ENCODE data around the gene EMD. TPM values are rescaled to one million over a fixed set of nuclear protein-coding genes. Genes with fewer than 3 reads are reported as not detected.
A peak's percentile ranks its signal among the peaks of the same experiment; 100 is the strongest.

EMD gene
- polyA plus RNA-seq, 1 of the 3 experiments (the other 2 are of a cell fraction): 68.0 TPM

- H3K9ac ChIP-seq: no peak overlapping the region
- no peaks in the 10 kb centered on the region for H3K9me3 ChIP-seq
- H3K4me3 ChIP-seq (ENCODE audit: low read depth in 2 of 2, low read length in 1 of 2): no peak overlapping the region
- no peaks in the 10 kb centered on the region for H3K27me3 ChIP-seq (ENCODE audit: insufficient read depth)
- ChIA-PET CTCF (interaction anchor here (0.7 kb wide), 1 partner anchor 19 kb away, joined by 3 read pairs; no protein-coding TSS in a partner anchor), POLR2A (interaction anchor here (1.0 to 3.3 kb wide), 4 partner anchors 10 to 85 kb away, joined by 3 to 25 read pairs (median 5); partner anchors contain the start of genes DNASE1L1, TAFAZZIN and UBL4A)
- H3K4me2 ChIP-seq: no peak overlapping the region
- peaks cover 41% of the 10 kb centered on the region for H3F3A ChIP-seq (replicated peaks; ENCODE audit: insufficient read depth)
- H3K36me3 ChIP-seq (replicated peaks in 1 of 2; ENCODE audit: control insufficient read depth in 1 of 2, insufficient read depth in 2 of 2, low read length in 1 of 2): peaks cover 16 to 18% of the 10 kb centered on the region in 2 experiments
- H3K27ac ChIP-seq (ENCODE audit: low read depth in 2 of 2, low read length in 1 of 2): peak overlapping the region in 1 of 2 experiments; percentile 96; a peak in 1 of 4 replicates
- no peak for DNase-seq
- 26% methylated on average over 6 of the region's 6 CpGs for WGBS (ENCODE audit: low lambda C conversion rate)
- H3K4me1 ChIP-seq (ENCODE audit: control insufficient read depth in 1 of 2, insufficient read depth in 2 of 2, low read depth in 1 of 2, low read length in 1 of 2): peaks cover 0 to 6% of the 10 kb centered on the region in 2 experiments; a peak in 1 of 4 replicates
- H3K9me2 ChIP-seq: no peaks in the 10 kb centered on the region
- H3K79me2 ChIP-seq (ENCODE audit: insufficient read depth): peaks cover 22% of the 10 kb centered on the region
- no peak for TF ChIP-seq FOXJ3 (CRISPR knock-in tag; IDR thresholded peaks at IDR 0.05)
- no peak for TF ChIP-seq ELF1 (IDR thresholded peaks at IDR 0.05)
- no peak for TF ChIP-seq MAX (IDR thresholded peaks at IDR 0.05; ENCODE audit: low read depth)
- no peak for TF ChIP-seq TCF12 (IDR thresholded peaks at IDR 0.05)
- no peak for TF ChIP-seq SMC3 (IDR thresholded peaks at IDR 0.05; ENCODE audit: low read depth, low read length)
- no peak; the same call in 1 of the 2 replicates for TF ChIP-seq REST (IDR thresholded peaks at IDR 0.05; ENCODE audit: low read depth, low read length)
- TF ChIP-seq SIN3A (IDR thresholded peaks at IDR 0.05; ENCODE audit: borderline replicate concordance, low read depth, low read length): peak; percentile 71; the same call in 1 of the 2 replicates
- TF ChIP-seq RFX5 (IDR thresholded peaks at IDR 0.05; ENCODE audit: low read length): no peak
- no peak for TF ChIP-seq GATA2 (CRISPR knock-in tag; IDR thresholded peaks at IDR 0.05)
- TF ChIP-seq PBX3 (IDR thresholded peaks at IDR 0.05): peak; percentile 29
- no peak for TF ChIP-seq EP300 (IDR thresholded peaks at IDR 0.05; ENCODE audit: borderline replicate concordance in 1 of 2, low read depth in 1 of 2, low read length in 1 of 2)
- no peak for TF ChIP-seq MXI1 (IDR thresholded peaks at IDR 0.05; ENCODE audit: low read depth, low read length)
- no peak overlapping the region for H2AFZ ChIP-seq (ENCODE audit: low read depth)
- peaks cover 34% of the 10 kb centered on the region for H4K20me1 ChIP-seq (ENCODE audit: insufficient read depth)
These were observed 22.1 kb downstream of the EMD start for GRCh38 chrX:154401045-154401799.
